Mammary epithelial cell (primary cell): ENCODE results near the gene KRT35.

ENCODE experiments used
- CTCF ChIP-seq, 2 donors: IDR thresholded peaks in 1 of 2; conservative IDR thresholded peaks in 1 of 2; 2 replicates each; pipeline ENCODE4 v1.5.1; 2011 to 2012; ENCODE audit warnings: inconsistent platforms in 2 of 2, low read length in 2 of 2, mild to moderate bottlenecking in 2 of 2, control low read depth in 1 of 2, low read depth in 1 of 2; ENCODE audit not compliant: insufficient read depth in 1 of 2; ENCODE audit errors: extremely low read depth in 1 of 2
- EZH2 ChIP-seq: IDR thresholded peaks from 2 replicates; pipeline ENCODE4 v1.6.1; 2012; ENCODE audit warnings: low read length, inconsistent platforms, borderline replicate concordance

- TF ChIP-seq CTCF (conservative IDR thresholded peaks at IDR 0.05 in 1 of 2, IDR thresholded peaks at IDR 0.05 in 1 of 2; ENCODE audit: extremely low read depth in 1 of 2, insufficient read depth in 1 of 2, low read depth in 1 of 2, low read length in 2 of 2) (no peak), EZH2 (no peak)
These were observed 51.3 kb downstream of the KRT35 start for GRCh38 chr17:41429667-41430066.
